Stimulated activated CD8-positive, alpha-beta memory T cell treated with anti-CD3 and anti-CD28 coated beads, Interleukin-7, amount 100 ng/mL, for 48 hours (primary cell): Measurements from ENCODE around the gene SRGAP1.

Source experiments
- DNase-seq, 2 donors: peaks; one replicate each; pipeline ENCODE4 v3.0.0-alpha.2; 2020; ENCODE audit warnings: low read depth in 1 of 2; ENCODE audit errors: extremely low read depth in 1 of 2

SRGAP1 gene

GRCh38 chr12:63900922-63901793 is 56.7 kb downstream of the SRGAP1 start:
- DNase-seq = no peak

- DNase-seq = no peak
Observed at GRCh38 chr12:63904653-63905052, 60.2 kb downstream of the SRGAP1 start.

- DNase-seq = no peak
Observed at GRCh38 chr12:63905544-63905943, 61.0 kb downstream of the SRGAP1 start.

- DNase-seq = no peak
Observed at GRCh38 chr12:63906876-63907275, 62.4 kb downstream of the SRGAP1 start.

GRCh38 chr12:63907561-63907960 is 63.1 kb downstream of the SRGAP1 start:
- DNase-seq = no peak

- DNase-seq = no peak
Observed at GRCh38 chr12:63909746-63910145, 65.2 kb downstream of the SRGAP1 start.

- DNase-seq = no peak
Observed at GRCh38 chr12:63911341-63911740, 66.8 kb downstream of the SRGAP1 start.

- no peak for DNase-seq
Observed at GRCh38 chr12:63912651-63913050, 68.2 kb downstream of the SRGAP1 start.

- no peak for DNase-seq
Observed at GRCh38 chr12:63913929-63914328, 69.4 kb downstream of the SRGAP1 start.

GRCh38 chr12:63915105-63915800 is 70.8 kb downstream of the SRGAP1 start:
- no peak for DNase-seq

- no peak for DNase-seq
Observed at GRCh38 chr12:63916561-63917476, 72.3 kb downstream of the SRGAP1 start.

- DNase-seq = no peak
Observed at GRCh38 chr12:63917477-63917862, 73.0 kb downstream of the SRGAP1 start.

- DNase-seq = no peak
Observed at GRCh38 chr12:63917864-63918799, 73.6 kb downstream of the SRGAP1 start.

- DNase-seq = no peak
Observed at GRCh38 chr12:63918800-63919300, 74.3 kb downstream of the SRGAP1 start.

- no peak for DNase-seq
Observed at GRCh38 chr12:63919756-63920155, 75.3 kb downstream of the SRGAP1 start.

- DNase-seq = no peak
Observed at GRCh38 chr12:63921157-63921556, 76.7 kb downstream of the SRGAP1 start.

GRCh38 chr12:63922474-63922873 is 78.0 kb downstream of the SRGAP1 start:
- DNase-seq = no peak

GRCh38 chr12:63924781-63925180 is 80.3 kb downstream of the SRGAP1 start:
- DNase-seq = no peak

GRCh38 chr12:63927511-63927910 is 83.0 kb downstream of the SRGAP1 start:
- no peak for DNase-seq

GRCh38 chr12:63928305-63928704 is 83.8 kb downstream of the SRGAP1 start:
- no peak for DNase-seq
